LHCN-M2 (cell line): ENCODE data around the gene STYK1. TPM values are rescaled to one million over a fixed set of nuclear protein-coding genes. Genes with fewer than 3 reads are reported as not detected.
"Not testable (repeated sequence)": the region's sequence is repeated elsewhere in the genome, so short reads cannot be mapped to it uniquely, and the experiment has no call there.

Source experiments
- DNase-seq: peaks from one replicate; pipeline ENCODE4 v3.0.0-alpha.2; 2012; ENCODE audit warnings: low read depth
- total RNA-seq: library from RNA; depleted of rRNA; stranded (reverse); fragments of >200 nt; gene quantifications from 2 replicates; pipeline ENCODE4 v1.2.3, GENCODE V29; 2014

STYK1 gene
- total RNA-seq, 1 experiment from 2014 or later = 1.7 TPM

DNA sequence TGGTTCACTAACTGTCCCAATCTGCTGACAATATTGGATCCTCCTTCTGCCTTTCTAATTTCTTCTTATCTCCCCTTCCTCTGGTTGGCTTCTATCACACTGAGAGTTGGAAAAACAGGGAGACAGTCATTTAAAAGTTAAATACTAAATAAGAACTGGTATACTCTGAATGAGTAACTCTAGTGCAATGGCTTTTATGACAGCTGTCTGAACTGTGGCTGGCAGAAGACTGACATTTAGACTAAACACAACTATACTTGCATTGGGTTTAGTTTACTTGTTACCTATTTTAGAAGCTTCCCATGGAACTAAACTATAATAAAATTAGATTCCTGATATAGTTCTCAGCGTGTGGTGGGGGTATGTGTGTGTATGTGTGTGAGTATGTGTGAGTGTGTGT lies 52.6 kb downstream of the STYK1 start:
- DNase-seq = peak; percentile 41

DNA sequence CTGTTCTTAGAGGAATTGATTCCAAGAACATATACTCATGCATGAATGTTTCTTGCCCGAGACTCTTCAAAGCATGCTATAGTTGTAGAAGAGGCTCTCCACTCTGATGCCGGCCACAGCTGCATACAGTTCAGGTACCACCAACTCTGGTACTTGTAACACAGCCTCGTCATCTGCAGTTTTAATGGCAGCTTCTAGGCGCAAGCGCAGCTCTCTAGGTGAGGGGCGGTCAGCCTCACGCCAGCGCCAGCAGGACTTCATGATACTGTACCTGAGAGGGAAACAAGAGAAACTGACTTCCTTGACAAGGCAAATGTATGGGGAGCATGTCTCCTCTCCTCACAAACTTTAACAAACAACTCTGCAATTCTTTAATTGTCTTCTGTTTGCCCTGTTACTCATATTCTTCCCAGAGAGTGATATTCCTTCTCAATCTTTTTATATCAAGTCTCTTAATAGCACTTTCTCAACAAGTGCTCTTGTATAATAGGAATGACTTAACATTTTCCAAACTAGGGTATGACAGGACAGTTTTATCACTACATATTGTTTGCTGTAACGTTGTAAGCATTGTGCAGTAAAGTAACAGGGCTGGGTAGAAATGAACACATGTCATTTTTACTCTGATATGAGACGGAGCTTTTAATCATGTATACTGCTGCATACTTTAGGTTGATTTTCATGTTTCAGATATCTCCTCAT lies 53.6 kb downstream of the STYK1 start:
- no peak for DNase-seq

DNA sequence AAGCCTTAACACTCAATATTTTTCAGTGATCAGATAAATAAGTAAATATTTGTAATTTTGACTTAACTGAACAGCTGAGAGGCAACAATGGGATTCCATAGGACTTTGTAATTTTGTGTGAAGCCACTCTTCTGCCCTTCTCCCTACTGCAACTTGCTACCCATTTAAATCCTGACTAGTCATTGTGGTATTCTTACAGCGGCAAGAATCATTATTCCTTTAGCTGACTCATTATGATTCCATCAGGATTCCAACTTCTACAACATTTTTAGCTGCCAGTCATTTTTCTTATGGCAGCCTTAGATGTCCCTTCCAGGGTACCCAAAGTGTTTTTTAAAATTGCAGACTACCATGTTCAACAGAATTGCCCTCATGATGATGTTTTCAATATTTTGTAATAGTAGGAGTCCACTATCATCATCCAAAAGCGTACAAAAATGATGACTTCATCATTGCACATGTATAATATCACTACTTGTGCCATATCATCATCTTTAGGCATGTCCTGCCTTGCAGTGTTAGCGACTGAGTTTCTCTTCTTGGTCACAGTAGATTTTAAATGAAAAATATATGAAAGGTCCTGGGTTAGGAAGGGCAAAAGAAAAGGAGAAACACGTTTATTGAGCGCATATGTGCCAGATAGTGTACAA lies 55.4 kb downstream of the STYK1 start:
- peak; percentile 96 for DNase-seq

DNA sequence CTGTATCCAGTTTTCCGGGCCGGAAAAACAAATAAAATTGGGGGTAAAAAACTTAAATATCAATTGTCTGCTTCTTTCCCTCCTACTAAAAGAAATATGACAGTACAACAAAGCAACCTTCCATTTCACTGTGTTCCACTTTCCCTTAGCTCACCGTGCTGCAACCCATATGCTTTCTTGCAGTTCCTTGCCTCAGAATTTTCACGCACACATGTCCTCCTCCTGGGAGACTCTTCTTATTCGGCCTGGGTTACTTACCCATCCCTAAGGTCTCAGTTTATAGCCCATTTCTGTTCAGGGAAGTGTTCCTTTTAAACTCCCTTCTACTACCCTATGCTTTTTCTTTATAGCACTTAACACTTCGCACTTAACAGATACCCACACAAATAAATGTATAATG lies 56.0 kb downstream of the STYK1 start:
- no peak for DNase-seq

DNA sequence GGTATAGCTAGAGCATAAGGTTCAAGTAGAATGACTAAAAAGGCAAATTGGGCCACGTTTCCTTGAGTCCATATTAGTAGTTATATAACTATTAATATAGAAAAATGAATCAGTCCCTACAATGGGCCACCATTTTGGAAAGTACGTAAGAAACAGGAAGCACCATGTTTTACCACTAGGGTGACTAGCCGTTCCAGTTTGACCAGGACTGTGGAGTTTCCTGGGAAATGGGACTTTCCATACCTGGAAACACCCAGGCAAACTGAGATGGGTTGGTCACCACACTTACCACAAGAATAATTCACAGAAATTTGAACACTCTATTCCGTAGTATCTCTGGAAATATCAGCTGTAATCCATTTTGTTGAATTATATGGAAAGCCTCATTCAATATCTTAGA lies 58.3 kb downstream of the STYK1 start:
- peak; percentile 19 for DNase-seq

DNA sequence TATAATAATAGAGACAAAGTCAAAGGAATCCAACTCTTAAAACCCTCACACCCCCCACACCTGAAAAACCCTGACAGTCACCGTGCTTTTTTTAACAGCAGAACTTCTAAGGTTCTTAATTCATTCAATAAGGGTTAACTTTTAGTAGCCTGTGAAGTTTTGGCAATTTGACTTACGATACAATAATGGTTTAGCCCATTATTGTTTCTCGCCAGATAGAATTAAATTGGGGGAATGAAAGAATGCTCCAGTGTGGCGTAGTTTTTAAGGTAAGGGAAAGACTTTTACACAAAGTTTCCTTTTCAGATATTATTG lies 59.8 kb downstream of the STYK1 start:
- no peak for DNase-seq

DNA sequence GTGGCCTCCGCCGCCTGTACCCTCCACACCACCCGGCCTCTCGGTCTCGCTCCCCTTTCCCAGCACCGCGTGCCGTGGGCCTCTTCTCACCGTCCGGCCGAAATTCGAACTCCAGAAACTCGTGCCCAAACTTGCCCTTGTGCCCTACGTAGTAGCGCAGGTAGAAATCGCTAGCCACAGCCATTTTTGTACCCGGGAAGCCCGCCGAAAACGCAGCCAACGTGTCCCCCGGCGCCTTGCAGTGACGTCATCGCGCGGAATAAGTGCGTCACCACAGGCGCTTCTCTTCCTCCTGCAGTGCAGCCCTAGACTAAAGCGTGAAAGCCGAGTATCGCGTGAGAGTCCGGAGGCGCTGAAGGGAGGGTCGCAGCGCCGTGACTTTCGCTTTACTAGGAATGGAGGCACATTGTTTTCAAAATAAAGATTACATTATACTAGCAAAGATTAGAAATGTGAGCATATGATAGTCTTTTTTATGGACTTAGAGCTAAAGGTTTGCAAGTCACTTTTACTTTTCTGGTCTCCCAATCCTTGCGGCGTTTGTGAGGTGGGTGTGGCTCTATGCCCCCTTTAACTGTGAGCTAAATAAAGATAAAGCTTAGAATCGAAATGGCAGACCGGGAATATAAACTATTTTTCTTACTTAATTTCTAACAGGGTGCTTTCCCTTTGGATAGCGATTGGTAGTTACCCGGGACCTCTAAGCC lies 60.4 kb downstream of the STYK1 start, which contains the start of gene MAGOHB:
MAGOHB (minus strand) TSS at position 261 of the 707 bp plus-strand sequence; CDS start at position 184, 77 bp downstream.
- peak; percentile 97 for DNase-seq

DNA sequence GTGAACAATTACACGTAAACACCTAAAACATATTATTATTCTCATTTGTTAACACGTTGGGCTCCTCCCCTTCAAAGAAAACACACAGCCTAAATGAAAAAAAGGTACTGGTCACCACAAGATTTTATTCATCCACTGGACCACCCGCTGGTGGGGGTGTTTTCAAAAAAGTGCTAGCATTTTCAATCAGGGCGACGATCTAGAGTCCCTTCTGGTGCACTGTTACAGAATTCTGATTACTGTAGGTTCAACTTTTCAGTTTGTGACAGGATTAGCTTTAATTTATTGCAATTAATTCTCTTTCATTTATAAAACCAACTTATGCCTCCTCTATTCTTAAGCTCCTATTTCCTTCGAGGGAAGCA lies 60.9 kb downstream of the STYK1 start:
- peak; percentile 16 for DNase-seq

DNA sequence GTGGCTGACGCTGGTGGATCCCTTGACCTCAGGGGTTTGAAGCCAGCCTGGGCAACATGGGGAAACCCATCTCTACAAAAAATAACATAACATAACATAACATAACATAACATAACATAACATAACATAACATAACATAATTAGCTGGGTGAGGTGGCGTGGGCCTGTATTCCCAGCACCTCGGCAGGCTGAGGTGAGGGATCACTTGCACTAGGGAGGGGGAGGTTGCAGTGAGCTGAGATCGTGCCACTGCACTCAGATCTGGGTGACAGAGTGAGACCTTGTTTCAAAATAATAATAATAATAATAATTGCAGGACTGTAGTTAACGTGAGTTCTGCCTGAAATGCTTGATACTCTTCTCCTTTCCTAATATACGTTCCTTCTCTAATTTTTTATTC lies 61.7 kb downstream of the STYK1 start:
- no peak for DNase-seq

DNA sequence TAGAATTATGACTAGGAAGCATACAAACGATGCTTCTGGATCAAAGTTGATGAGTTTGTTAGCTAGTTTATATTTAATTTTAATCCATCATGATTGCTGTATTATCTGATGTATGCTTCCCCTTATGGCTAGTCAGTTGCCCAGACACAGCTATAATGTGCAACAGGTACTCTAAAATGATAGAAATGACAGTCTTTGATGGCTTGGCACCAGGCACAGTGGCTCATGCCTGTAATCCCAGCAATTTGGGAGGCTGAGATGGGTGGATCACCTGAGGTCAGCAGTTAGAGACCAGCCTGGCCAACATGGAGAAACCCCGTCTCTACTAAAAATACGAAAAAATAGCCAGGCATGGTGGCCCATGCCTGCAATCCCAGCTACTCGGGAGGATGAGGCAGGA lies 62.6 kb downstream of the STYK1 start:
- not testable (repeated sequence) for DNase-seq

DNA sequence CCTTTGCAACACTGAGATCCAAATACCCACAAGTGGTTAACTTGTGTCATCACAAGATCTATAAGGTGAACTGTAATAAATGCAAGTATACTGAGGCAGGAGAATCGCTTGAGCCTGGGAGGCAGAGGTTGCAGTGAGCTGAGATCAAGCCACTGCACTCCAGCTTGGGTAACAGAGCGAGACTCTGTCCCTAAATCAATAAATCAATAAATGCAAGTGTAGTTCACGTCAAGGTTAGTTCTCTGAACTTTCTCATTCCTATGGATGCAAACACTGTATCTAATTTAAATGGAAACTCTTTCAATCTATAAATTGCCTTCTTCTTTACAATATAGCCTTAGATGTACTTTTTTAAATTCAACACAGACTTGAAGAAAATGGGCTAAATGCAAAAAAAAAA lies 63.7 kb downstream of the STYK1 start:
- DNase-seq = no peak

DNA sequence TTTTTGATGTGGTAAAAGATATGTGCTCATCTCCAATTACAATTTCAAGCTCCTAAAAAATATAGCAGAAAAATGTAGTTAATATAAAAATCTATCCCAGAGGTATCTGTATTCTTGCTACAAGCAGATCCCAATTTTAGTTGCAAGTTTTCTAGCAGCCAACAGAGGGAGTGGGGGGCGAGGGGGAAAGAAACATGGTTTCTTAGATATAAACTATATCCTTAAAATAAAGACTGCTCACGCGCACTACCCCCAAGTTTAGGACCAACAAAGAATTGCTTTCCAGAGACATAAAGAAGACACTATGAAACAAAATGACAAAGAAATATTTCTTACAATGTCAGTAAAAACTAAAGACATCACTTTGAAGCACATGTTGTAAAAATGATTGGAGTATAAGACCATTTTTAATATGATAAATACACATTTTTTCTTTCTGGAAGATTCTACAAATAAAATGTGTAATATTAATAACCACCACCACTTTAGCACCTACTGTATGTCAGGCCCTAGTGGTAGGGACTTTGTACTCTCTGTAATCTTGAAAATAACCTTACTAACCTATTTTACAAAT lies 65.9 kb downstream of the STYK1 start:
- DNase-seq = peak; percentile 25

DNA sequence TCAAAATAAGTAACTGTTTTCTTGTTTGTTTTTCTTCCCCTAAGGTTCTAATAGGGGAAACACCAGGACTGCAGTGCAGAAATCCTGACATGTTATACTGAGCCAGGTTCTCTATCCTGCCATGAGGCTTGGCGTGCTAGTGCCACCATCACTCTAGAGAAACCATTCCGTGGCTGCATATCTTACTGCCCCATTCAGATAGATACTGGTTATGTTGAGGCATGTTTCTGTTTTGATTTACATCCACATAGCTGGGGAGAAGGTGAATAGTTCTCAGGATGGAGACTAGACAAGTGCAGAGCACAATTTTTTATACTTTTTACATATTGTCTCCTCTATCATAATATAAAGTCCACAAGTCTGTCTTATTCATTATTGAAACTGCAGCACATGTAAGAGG lies 72.0 kb downstream of the STYK1 start:
- no peak for DNase-seq

DNA sequence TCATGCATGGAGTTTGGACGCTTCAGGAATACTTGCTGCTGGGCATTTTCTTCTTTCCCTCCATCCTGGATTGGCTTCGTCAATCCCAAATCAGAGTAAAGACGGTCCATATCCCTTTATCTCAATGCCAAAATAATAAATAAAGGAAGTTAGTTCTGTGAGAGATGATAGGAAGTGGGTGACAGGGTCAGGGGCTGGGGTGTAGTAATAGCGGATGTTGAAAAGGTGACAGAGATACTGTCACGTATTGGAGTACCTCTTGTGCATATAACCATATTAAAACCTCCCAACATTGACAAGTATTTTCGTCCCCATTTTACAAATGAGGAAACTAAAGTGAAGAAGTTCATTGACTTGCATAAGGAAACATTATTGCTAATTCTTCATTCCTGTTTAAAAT lies 72.9 kb downstream of the STYK1 start:
- no peak for DNase-seq

DNA sequence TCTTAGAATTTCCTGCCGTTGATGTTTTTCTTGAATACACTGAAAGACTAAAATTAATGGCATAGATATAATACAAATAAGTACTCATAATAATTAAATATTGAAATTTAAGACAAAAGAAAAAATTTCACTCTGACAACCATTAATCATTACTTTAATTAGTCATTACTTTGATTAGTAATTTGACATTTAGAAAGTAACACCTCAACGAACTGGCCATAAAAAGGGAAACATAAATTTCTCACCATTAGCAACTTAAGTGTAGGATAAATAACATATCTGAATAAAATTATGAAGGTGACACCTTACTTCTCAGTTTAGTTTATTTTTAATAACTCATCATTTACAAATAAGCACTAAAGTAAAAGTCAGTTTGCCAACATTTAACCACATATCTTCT lies 78.0 kb downstream of the STYK1 start:
- no peak for DNase-seq

DNA sequence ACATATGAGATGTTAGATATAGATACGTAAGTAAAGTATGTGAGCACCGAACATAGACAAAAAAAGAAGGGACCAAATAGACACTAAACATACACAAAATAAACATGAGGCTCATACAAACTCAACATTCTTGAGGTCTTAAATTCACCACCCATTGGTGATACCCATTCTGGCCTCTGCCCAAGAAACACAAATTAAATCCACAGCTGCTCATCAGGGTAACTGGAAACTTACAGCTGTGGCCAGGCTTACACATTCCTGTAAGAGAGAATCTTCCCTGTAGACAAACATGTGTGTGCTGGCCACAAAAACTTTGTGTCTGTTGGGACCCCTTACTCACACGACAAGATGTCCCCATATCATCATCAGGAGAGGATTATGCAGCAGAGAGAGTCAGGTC lies 82.9 kb downstream of the STYK1 start:
- DNase-seq = peak; percentile 94

DNA sequence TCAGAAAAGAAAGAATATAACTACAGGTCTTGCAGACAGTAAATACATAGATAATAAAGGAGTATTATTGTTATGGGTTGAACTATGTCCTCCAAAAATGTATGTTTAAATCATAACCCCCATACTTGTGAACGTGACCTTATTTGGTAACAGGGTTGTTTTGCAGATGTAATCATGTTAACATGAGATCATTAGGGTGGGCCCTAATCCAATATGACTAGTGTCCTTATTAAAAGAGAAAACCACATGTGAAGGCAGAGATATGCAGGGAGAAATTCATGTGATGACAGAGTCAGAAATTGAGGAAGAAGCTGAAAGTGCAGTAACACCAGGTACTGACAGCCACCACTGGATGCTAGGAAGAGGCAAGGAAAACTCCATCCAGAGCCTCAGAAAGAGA lies 89.4 kb downstream of the STYK1 start:
- DNase-seq = no peak

DNA sequence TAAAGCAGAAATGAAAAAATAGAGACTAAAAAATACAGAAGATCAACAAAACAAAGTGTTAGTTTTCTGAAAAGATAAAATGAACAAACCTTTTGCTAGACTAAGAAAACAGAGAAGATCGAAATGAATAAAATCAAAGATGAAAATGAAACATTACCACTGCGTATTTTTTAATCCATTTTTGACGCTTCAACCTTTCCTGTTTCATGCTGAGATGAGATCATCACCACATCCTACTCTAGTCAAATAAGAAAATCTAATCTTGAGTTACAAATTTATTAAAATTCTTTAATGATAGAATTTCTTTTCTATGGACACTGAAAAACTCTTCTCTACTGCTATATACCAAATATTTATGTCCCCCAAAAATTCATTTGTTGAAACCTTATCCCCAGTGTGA lies 91.1 kb downstream of the STYK1 start:
- DNase-seq = no peak

DNA sequence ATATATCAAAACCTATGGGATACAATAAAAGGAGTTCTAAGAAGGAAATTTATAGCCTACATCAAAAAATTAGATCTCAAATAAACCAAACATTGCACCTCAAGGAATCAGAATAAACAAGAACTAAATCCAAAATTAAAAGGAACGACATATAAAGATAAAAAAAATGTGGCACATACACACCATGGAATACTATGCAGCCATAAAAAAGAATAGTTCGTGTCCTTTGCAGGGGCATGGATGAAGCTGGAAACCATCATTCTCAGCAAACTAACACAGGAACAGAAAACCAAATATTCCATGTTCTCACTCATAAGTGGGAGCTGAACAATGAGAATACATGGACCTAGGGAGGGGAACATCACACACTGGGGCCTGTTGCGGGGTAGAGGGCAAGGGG lies 91.7 kb downstream of the STYK1 start:
- not testable (repeated sequence) for DNase-seq

DNA sequence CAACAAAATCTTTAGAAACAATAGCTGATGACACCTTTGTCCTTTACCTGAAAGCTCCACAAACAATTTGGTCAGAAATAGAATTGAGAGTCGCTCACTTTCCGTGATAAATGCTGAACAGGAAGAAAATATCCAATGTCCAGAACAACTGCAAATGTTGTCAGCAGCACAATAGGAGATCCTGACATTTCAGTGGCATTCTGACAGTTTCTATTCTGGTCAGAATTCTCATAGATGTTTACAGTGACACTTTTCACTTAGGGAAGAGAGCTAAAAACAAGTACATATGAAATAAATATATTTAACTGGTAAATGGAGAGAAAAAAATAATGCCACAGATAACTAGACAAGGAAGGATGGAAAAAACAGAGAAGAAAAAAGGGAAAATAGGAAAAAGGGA lies 99.5 kb downstream of the STYK1 start:
- DNase-seq = no peak

DNA sequence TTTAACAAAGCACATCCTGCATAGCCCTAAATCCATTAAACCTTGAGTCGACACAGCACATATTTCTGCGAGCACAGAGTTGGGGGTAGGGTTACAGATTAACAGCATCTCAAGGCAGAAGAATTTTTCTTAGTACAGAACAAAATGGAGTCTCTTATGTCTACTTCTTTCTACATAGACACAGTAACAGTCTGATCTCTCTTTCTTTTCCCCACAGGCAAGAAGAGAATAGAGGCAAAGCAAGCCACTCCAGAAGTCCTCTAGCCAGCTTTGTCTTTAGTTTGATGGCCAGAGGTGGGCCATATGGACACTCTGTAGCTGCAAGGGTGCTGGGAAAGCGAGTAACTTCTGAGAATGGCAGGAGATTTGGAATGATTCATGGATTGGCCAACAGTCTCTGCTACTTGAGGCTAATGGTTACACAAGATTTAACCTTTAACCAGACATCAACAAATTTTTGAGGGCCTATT lies 101.8 kb downstream of the STYK1 start:
- DNase-seq = peak; percentile 76

DNA sequence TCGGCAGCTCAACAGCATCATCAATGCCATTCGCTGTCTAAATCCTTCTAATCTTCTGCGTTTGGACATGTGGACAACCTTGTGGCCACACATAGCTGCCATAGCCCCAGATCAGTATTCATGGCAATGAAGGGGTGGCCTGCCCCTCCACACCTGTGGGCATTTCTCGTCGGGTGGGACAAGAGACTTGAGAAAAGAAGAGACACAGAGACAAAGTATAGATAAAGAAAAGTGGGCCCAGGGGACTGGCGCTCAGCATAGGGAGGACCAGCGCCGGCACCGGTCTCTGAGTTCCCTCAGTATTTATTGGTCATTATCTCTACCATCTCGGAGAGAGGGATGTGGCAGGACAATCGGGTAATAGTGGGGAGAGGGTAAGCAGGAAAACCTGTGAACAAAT lies 102.7 kb downstream of the STYK1 start:
- DNase-seq = no peak
